ENCODE results near the gene LOX.

The LOX gene

DNA sequence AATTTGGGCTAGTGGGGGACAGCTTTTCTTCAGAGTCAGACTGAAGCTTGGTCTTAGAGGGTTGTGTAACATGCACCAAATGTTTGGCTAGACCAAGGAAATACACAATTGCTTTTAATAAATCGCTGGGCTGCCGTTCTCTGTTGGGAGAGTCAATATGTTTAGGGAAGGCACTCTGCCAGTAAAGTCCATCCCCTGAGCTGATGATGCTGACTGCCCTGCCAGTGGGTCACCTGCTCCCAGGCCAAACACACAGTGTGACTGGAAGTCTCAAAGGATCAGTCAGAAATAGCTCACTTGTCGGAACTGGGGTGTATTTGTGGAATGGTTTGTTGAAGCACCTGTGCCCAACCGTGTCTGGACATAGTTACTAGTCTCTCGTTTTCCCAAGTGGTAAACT is 33.4 kb upstream of the LOX start:
- TF ChIP-seq, protein P1, sequence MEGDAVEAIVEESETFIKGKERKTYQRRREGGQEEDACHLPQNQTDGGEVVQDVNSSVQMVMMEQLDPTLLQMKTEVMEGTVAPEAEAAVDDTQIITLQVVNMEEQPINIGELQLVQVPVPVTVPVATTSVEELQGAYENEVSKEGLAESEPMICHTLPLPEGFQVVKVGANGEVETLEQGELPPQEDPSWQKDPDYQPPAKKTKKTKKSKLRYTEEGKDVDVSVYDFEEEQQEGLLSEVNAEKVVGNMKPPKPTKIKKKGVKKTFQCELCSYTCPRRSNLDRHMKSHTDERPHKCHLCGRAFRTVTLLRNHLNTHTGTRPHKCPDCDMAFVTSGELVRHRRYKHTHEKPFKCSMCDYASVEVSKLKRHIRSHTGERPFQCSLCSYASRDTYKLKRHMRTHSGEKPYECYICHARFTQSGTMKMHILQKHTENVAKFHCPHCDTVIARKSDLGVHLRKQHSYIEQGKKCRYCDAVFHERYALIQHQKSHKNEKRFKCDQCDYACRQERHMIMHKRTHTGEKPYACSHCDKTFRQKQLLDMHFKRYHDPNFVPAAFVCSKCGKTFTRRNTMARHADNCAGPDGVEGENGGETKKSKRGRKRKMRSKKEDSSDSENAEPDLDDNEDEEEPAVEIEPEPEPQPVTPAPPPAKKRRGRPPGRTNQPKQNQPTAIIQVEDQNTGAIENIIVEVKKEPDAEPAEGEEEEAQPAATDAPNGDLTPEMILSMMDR (IDR thresholded peaks at IDR 0.05; ENCODE audit: low read length, missing control alignments), result no peak
- DNase-seq (ENCODE audit: low read depth), result no peak
- H3K4me3 ChIP-seq (replicated peaks; ENCODE audit: low read depth, low read length), result no peak overlapping the region

DNA sequence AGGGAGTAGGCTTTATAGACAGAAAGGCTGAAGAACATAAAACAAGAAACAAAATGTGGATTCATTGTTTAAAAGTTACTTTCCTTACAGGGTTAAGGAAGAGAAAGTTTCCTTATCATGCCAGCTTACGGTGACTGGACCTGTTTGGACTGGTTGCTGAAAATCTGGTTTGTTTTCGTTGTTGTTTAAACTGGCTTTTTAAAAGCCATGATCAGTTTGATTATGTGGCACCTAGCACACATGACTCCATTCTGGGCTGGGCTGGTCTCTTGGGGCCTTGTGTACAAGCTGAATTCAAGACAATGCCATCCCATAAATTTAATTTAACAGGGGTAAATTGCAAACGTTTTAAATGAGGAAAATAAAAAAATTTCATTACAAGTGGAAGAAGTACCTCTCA is 32.9 kb upstream of the LOX start:
- no peak overlapping the region for H3K4me3 ChIP-seq (replicated peaks; ENCODE audit: low read depth, low read length)
- no peak for DNase-seq (ENCODE audit: low read depth)
- TF ChIP-seq, protein P1 (IDR thresholded peaks at IDR 0.05; ENCODE audit: low read length, missing control alignments), result no peak

DNA sequence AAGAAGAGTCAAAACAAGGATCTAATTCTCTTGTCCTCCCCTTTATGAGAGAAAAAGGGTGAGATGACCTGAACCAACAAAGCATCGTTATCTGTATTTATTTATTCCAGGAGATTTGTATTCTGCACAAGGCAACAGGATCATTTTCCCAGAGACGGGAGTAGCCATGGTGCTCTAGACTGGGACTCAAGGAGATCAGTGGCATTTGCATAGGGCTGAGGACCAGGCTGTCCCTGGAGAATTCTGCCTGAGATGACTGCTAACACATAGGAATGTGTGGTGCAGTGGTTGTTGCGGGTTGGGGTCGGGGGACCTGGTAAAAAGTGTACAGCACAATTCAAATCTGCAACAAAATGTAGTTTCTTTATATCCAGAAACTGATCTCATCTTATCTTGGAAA is 29.0 kb upstream of the LOX start:
- DNase-seq (ENCODE audit: low read depth), result no peak
- TF ChIP-seq, protein P1 (IDR thresholded peaks at IDR 0.05; ENCODE audit: low read length, missing control alignments), result no peak
- no peak overlapping the region for H3K4me3 ChIP-seq (replicated peaks; ENCODE audit: low read depth, low read length)

DNA sequence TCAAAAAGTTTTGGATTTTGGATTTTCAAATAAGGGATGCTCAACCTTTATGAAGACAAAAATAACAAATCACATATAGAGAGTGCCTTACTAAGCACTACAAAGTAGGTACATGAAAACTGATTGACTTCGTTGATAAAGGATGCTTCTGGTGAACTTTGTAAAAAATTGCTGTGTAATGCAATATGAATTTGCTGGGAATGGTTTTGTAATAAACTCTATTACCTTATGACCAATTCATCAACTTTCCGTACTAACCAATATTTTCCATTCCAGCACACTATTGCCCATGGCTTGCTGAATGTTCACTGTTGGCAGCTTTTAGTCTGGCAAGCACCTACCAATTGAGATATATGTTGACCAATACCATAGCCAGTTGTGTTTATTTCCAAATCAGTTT is 27.9 kb upstream of the LOX start:
- TF ChIP-seq, protein P1 (IDR thresholded peaks at IDR 0.05; ENCODE audit: low read length, missing control alignments), result no peak
- no peak for DNase-seq (ENCODE audit: low read depth)

DNA sequence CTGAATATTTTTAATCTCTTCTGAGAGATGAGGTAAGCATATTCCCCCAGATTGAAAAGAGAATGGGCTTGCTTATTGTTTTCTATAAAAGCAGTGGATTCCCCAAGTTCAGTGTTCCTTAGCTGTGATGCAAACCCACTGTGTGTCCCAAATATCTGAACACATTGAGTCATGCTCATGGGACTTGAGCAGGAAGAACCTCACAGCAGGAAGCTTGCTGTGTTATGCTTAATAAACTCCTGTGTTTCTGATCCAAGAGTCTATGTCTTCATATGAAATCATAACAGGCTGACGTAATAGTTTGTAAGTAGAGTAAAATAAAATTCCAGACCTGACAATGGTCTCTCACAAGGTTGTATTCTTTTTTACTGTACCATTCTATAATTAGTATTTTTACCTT is 24.8 kb upstream of the LOX start:
- no peak overlapping the region for H3K4me3 ChIP-seq (replicated peaks; ENCODE audit: low read depth, low read length)
- TF ChIP-seq, protein P1 (IDR thresholded peaks at IDR 0.05; ENCODE audit: low read length, missing control alignments), result no peak
- DNase-seq (ENCODE audit: low read depth), result peak; percentile 87

More for the DNA sequence above, 27.9 kb upstream of the LOX start:
- H3K4me3 ChIP-seq (replicated peaks; ENCODE audit: low read depth, low read length), result no peak overlapping the region

DNA sequence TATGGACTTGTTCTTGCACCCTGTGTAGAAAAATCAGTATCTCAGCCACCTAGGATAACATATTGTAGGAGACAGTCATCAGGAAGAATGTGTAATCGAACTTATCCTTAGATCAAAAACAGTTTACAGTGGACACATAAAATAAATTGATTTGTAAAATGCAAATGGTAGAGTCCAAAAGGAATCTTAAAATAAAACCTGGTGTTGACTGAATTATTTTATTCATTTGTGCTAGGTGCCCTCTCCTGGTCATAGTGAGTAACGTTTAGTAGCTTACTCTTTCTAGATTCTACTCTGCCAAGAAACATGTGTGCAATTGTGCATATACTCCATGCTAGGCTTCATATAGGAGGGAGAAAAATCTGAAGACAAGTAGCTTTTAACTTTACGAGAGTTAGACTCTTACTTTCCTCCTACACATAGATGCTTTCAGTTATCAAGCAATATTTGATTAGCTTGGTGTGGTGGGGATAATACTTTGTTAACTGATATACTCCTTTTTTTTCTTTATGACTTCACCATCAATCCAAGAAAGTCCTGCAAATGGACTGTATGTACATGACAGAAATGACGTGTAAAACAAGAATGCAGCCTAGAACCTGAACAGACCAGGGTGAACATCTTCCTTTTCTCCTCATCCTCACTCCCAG is 23.7 kb upstream of the LOX start:
- peak; percentile 82 for DNase-seq (ENCODE audit: low read depth)

More for the DNA sequence above, 23.7 kb upstream of the LOX start:
- H3K4me3 ChIP-seq (replicated peaks; ENCODE audit: low read depth, low read length), result no peak overlapping the region
- TF ChIP-seq, protein P1 (IDR thresholded peaks at IDR 0.05; ENCODE audit: low read length, missing control alignments), result peak; percentile 70
